NCI-H524 (cell line): ENCODE data around the gene FAM83E.

Experiments used
- DNase-seq, 2 experiments: peaks; one replicate each; lab custom pipeline; 2025; lab: John Stamatoyannopoulos, UW

FAM83E gene

DNA sequence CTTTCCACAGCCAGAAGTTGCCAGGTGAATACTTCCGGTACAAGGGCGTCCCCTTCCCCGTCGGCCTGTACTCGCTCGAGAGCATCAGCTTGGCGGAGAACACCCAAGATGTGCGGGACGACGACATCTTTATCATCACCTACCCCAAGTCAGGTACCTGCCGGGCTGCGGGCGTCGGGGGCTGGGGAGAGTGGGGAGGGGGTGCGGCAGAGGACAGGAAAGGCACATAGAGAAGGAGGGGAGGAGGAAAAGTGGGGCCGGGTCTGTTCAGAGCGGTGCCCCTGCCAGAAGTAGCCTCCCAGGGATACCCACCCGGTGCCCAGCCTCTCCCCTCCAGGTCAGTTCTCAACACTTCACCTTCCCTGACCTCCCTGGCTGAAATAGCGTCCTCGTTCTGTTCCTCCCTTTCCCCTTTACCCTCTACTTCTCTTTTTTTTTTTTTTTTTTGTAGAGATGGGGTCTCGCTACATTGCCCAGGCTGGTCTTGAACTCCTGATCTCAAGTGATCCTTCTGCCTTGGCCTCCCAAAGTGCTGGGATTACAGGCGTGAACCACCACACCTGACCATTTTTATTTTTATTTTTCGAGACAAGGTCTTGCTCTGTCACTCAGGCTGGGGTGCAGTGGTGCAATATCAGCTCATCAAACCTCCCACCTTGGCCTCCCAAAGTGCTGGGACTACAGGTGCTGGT, 38.8 kb downstream of the FAM83E start:
- no peak for DNase-seq

DNA sequence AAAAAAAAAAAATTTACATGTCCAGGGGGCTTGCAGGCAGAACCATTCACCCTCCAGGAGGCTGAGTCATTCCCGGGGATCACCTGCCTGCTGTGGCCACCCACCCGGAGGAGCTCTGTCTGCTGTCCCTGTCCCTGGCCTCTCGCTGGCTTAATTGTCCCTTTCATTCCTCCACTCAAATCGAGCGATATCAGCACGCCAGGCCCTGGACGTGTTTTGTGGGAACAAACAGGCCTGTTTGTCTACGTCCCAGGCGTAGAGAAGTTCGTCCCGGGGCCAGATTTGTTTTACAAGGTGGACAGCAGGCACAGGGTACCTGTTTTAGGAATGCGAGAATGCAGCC, 41.7 kb downstream of the FAM83E start:
- no peak for DNase-seq

DNA sequence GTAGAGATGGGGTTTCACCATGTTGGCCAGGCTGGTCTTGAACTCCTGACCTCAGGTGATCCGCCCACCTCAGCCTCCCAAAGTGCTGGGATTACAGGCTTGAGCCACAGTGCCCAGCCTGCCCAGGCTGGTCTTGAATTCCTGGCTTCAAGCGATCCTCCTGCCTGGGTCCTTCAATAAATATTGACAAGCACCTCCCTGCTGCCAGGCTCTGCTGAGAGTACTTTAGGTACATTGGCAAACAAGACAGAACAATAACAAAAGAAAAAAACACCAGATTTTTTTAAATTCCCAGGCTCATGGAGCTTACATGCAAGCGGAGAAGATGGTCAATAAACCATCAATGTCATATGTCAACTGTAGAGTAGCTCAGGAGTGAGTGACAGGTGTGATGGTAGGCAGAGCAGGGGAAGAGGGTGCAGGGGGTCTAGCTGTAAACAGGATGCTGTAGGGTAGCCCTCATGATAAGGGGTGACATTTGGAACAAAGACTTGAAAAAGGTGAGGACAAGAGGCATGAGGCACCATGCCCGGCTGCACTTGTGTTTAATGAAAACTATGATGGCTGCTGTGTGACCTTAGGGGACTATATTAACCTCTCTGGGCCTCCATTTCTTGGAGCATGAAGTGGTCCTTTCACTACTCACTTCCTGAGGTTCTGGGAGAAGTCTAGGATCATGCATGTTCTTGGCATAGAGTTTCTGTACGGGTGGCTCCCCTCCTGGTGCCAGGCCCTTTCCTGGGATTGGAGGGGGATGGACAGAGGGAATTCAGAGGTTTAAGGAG, 43.3 kb downstream of the FAM83E start:
- no peak for DNase-seq

DNA sequence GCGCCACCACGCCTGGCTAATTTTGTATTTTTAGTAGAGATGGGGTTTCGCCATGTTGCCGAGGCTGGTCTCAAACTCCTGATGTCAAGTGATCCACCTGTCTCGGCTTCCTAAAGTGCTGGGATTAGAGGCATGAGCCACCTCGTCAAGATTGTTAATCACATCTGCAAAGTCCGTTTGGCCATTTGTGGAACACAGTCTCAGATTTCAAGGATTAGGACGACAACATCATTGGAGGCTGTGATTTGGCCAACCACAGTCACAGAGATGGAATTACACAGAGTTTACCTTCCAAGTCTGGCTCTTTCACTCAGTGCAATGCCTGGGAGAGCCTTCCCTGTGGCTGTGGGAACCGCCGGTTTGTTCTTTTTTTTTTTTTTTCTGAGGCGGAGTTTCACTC, 45.1 kb downstream of the FAM83E start:
- DNase-seq, result peak; percentile 90 to 98

DNA sequence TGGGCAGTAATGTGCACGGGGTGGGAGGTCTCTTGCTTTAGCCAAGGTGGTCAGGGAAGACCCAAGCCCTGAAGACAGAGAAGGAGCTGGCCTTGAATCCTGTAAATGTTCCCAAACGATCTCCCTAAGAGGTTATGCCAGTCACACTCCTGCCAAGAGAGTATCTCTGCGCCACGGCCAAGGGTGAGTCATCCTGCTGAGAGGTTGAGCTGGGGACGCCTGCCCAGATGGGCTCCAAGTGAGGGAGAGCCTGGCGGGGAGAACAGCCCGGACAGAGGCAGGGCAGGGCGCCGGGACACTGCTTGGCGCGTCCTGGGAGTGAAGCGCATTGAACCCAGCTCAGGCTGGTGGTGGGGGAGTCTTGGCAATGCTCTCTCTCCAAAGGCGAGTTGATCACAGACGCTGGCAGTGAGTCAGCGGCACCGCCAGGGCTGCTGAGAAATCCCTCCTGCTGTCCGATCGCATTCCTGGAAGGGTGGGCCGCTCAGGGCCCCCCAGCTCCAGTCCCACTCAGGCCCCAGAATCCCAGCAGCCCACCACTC, 46.5 kb downstream of the FAM83E start:
- DNase-seq, result peak; percentile 58 to 83

DNA sequence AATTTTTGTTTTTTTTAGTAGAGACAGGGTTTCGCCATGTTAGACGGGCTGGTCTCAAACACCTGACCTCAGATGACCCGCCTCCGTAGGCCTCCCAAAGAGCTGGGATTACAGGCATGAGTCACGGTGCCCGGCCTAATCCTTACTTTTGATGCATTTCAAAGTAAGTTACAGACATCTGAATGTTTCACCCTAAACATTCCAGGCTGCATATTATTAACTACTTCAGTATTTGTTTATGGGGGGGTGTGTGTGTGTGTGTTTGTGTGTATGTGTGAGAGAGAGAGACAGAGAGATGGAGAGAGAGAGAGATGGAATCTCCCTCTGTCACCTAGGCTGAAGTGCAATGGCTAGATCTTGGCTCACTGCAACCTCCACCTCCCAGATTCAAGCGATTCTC, 49.8 kb downstream of the FAM83E start:
- no peak for DNase-seq
